Dermis blood vessel endothelial cell (primary cell): ENCODE data around the gene BBS5. TPM values are rescaled to one million over a fixed set of nuclear protein-coding genes. Genes with fewer than 3 reads are reported as not detected.
A peak's percentile ranks its signal among the peaks of the same experiment; 100 is the strongest.
"Not testable (repeated sequence)": the region's sequence is repeated elsewhere in the genome, so short reads cannot be mapped to it uniquely, and the experiment has no call there.

Source experiments
- DNase-seq: peaks from one replicate; pipeline ENCODE4 v3.0.0; 2010
- total RNA-seq: library from RNA; depleted of rRNA; stranded (reverse); fragments of >200 nt; gene quantifications from 2 replicates; pipeline ENCODE4 v1.2.3, GENCODE V29; 2014

The BBS5 gene
- total RNA-seq, result 2.1 and 3.2 TPM in 2 replicates

DNA sequence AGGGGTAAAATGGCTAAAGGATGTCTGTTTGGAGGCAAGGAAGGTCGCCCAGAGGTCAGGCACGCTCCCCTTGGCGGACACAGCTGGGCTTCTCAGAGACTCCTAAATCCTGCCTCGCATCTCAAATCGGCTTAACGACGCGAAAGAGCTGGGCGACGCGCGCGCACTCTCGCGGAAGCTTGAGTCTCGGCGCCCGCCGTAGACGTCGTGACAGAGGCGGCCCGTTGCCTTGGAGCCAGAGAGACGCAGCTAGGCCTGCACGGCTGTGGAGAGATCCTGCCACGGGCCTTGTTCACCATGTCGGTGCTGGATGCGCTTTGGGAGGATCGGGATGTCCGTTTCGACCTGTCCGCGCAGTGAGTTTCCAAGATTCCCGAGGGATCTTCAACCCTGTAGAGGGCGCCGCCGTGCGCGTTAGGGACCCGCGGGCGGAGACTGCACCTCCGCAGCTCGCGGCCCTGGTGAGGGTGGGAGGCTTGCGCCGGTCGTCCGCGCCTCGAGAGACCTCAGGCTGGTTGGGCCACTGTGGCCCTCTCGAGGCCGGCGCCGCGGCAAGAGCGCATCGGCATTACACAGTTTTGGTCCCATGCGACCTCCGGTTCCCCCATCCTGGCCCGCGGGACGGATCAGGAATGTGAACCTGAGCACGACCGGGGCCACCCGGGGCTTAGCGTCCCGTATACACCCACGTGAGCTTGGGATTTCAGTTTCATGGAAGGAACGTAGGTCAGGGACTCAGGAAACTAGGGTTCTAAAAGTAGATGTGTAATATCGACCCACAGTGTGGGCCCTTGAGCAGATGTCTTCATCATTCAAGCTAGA lies at the start of gene BBS5:
Gene BBS5, plus strand, starts transcription at position 238 of the 822 bp plus-strand sequence. Its CDS starts 60 bp downstream, at position 298.
- DNase-seq, result peak; percentile 92

GRCh38 chr2:169431772-169432171 lies 47.5 kb upstream of the BBS5 start:
- DNase-seq, result not testable (repeated sequence)

DNA sequence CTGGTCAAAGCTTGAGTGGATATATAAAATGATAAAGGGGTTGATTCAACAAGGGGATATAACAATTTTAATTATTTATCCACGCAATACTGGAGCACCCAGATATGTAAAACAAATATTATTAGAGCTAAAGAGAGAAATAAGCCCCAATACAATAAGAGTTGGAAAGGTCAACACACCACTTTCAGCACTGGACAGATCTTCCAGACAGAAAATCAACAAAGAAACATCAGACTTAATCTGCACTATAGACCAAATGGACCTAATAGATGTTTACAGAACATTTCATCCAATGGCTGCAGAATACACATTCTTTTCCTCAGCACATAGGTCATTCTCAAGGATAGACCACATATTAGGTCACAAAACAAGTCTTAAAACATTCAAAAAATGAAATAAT lies 45.1 kb upstream of the BBS5 start:
- DNase-seq, result not testable (repeated sequence)

- no peak for DNase-seq
Measured at GRCh38 chr2:169438466-169439072, 40.7 kb upstream of the BBS5 start.

GRCh38 chr2:169439900-169440299 lies 39.4 kb upstream of the BBS5 start:
- DNase-seq, result no peak

DNA sequence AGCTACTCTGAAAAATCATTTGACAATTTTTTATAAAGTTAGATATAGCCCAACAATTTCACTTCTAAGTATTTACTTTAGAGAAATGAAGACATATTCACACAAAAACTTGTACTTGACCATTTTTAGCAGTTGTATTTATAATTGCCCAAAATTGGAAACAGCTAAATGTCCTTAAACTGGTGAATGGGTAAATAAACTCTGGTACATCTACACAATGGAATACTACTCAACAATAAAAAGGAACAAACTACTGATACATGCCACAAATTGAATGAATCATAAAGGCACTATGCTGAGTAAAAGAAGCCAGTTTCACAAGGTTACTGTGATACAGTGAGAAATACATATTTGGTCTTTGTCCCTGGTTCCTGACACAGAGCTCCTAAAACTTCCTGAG lies 32.8 kb upstream of the BBS5 start:
- no peak for DNase-seq

DNA sequence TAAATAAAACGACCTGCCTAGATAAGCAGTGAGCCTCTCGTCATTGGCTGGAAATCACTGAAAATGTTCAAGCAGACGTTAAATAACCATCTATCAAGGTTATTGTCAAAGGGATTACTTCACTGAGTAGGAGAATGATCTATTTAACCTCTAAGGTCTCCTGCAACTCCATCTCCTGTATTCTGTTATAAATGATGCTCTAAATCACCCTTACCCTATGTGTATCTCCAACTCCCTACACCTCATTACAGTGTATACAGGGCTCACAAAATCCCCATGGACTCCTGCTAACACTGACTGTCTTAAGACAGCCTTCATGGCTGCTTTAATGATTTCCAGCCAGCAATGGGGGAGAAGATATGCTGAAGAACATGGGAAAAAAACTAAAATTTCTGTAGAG lies 31.0 kb upstream of the BBS5 start:
- no peak for DNase-seq

- DNase-seq, result no peak
Measured at GRCh38 chr2:169448865-169449264, 30.4 kb upstream of the BBS5 start.

GRCh38 chr2:169452080-169452479 lies 27.2 kb upstream of the BBS5 start:
- peak; percentile 69 for DNase-seq

DNA sequence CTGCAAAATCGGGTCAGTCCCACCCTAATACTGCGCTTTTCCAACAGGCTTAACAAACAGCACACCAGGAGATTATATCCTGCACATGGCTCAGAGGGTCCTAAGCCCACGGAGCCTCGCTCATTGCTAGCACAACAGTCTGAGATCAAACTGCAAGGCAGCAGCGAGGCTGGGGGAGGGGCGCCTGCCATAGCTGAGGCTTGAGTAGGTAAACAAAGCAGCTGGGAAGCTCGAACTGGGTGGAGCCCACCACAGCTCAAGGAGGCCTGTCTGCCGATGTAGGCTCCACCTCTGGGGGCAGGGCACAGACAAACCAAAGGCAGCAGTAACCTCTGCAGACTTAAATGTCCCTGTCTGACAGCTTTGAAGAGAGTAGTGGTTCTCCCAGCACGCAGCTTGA lies 26.2 kb upstream of the BBS5 start:
- DNase-seq, result not testable (repeated sequence)

DNA sequence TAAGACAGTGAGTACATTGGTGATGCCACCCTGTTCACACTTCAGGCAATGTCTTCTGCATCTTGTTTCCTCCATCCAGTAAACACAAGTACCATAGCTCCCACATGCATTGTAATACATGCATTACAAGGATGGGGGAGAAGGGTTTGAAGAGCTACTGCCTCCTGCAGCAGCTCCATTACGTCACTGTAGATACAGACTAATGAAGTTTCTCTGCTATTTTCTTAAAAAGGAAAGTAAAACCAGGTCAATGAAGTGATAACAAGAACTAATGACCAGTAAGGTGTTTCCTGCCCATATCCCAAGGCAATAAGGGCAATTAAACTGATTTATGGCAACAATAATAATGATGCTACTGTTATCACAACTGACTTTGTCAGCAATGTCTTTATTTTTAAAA lies 18.2 kb upstream of the BBS5 start:
- DNase-seq, result no peak

DNA sequence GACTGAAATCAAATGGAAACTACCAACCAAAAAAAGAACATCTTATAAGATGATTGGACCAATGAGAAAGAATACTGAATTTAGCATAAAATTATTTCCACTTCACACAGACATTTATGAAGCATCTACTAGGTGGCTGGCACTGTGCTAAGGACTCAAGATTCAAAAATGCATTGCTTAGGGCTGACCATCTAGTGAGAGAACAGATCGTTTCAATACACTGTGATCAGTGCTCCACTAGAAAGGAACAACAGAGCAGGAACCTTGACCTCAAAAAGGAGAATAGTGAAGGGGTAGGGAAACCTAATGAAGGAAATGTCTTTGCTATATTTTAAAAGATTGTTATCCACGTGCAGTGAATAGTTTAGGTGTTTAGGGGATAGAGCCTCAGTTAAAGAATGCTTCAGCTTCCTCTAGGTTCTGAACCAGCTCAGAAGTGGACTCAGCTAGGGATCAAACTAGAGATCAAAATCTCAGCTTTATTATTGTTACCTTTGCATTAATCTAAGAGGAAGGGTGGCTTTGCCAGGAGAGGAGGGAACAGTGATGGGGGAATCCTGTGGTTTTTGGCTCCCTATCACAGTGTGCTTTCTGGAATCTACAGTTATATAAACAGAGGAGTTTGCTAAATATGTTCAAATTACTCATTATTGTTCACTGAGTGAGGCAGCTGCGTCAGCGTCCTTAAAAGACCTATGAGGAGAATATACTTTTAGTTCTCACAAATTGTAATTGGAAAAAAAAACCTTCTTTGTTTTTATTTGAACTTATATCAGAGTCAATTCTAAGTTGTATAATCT lies 16.2 kb upstream of the BBS5 start:
- DNase-seq, result peak; percentile 39

DNA sequence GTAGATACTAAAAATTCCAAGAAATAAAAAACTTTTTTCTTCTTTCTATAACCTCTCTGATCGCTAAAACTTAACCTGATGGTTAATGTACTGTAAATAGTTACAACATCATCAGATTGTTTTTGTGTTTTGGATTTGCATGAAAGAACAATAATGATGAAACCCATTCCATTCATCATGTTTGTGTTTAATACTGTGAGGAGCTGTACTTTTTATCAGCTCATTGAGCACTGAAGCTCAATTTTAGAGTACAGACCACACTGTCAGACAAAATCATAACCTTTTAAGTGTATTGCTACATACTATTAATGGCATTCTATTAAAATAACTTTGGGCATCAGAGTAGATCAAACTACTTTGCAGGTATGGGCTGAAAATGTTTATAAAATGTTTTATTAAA lies 14.8 kb upstream of the BBS5 start:
- DNase-seq, result no peak

DNA sequence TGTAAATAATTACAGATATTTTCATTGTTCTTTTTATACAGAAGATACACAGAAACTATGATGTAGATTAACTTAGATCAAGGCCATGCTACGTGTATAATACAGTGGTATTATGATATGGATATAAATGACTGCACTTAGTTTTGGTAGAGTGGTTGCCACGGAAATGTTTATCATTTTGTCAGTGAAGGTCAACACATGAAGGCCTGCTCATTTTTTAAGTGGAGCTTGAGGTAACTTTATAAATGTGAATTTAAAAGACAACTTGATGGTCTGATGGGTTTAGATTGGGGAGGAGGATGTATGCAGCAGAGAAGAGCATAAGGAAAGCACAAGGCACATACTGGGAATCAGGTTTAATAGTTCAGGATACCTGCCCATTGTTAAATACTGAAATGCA lies 14.4 kb upstream of the BBS5 start:
- DNase-seq, result no peak

GRCh38 chr2:169468841-169469240 lies 10.5 kb upstream of the BBS5 start:
- no peak for DNase-seq

- DNase-seq, result no peak
Measured at GRCh38 chr2:169469952-169470572, 9.2 kb upstream of the BBS5 start.

DNA sequence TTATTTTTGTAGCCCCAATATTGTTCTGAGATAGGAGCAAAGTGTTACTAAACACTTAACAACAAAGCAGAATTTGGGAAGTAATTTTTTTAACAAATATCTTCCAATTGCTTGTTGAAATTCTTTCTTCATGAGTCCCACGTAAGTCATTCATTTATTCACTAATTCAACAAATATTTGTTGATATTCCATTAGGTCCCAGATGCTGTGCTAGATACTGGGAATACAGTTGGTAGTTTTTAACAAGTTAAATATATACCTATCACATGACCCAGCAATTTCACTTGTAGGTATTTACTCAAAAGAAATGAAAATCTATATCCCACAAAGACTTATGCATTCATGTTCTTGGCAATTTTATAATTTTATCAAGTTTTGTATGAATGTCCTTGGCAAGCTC lies 7.0 kb upstream of the BBS5 start:
- no peak for DNase-seq

DNA sequence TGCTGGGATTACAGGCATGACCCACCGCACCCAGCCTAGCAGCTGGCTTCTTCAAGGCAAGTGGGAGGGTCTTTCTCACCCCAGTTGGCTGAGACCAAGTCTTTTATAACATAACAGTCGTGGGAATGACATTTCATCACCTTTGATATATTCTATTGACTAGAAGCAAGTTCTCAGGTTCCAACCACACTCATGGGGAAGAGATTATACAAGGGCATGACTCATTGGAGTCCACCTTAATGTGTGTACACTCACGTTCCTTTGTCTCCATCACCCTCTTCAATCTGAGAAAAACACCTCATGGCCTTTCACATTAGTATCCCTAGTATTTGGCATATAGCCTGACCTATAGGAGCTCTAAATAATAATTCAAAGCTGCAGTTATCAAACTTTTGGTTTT lies 2.8 kb upstream of the BBS5 start:
- DNase-seq, result no peak

DNA sequence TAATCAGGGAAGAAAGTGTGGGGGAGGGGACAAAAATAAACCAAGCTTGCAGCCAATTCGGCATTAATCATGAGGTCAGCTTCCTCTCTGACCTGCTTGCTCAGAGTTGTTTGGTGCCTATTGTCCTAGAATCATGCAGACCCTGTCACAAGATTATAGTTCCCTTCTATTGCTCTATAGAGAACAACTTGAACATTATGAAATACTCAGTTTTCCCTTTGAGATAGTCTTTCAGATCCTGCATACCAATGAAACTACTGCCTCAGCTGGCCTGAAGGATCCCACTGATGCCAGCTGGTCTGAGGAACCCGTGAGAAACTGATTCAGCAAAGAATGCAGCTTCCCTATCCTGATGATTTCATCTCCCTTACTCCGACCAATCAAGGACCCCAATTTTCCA lies 955 bp upstream of the BBS5 start:
- peak; percentile 87 for DNase-seq

DNA sequence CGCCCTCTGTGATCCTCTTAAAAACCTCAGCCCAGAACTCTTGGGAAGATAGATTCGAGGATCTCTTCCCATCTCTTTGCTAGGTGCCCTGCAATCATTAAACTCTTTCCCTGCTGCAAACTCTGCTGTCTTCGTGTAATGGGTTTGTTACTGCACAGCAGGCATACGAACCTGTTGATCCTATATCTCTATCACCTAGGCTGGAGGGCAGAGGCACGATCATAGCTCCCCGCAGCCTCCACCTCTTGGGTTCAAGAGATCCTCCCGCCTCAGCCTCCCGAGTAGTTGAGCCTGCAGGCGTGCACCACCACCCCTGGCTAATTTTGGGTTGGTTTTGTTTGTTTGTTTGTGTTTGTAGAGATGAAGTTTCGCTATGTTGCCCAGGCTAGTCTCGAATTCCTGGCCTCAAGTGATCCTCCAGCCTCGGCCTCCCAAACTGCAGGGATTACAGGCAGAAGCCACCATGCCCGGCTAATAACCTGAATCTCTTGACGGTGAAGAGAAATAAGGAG lies 493 bp upstream of the BBS5 start:
- no peak for DNase-seq

GRCh38 chr2:169480079-169480465 lies 778 bp downstream of the BBS5 start:
- no peak for DNase-seq

GRCh38 chr2:169485650-169486138 lies 6.4 kb downstream of the BBS5 start:
- DNase-seq, result no peak

DNA sequence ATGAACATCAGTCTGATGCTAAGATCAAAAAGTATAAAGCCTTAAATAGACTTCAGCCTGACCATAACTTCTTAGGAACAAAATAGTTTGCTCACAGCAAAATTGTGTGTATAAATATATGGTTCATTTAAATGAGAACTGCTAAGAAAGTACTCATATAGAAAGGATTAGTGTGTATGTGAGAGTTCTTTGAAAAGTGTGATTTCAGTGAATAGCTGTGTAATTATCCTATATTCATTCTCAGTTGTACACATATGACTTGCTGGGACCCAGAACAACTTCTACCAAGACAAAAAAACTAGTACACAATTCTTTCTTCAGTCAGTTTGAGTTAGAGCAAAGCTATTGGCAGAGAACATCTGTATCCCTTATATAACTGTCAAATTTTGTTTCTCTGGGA lies 7.2 kb downstream of the BBS5 start:
- no peak for DNase-seq
